ENCODE results near the gene FGGY. TPM values are rescaled to one million over a fixed set of nuclear protein-coding genes. Genes with fewer than 3 reads are reported as not detected.

Gene FGGY
- polyA plus RNA-seq, 6 donors from 2014 or later, result 6.1 to 12.0 (median 7.3) TPM

GRCh38 chr1:59309795-59310548, 13.1 kb downstream of the FGGY start:
- Mint-ChIP-seq H3K27me3 (no peaks in the 10 kb centered on the region), H3K36me3 (peaks cover 12 to 15% of the 10 kb centered on the region in 2 donors), H3K4me3 (no peak overlapping the region), H3K4me1 (peaks cover under 1 to 12% (median 8%) of the 10 kb centered on the region in 3 donors), H3K9me3 (peaks cover 6 to 12% (median 11%) of the 10 kb centered on the region in 7 donors), H3K27ac (no peak overlapping the region)
- ATAC-seq (ENCODE audit: low read depth in 2 of 2), result no peak
- DNase-seq, result no peak

GRCh38 chr1:59310549-59311250, 13.8 kb downstream of the FGGY start:
- Mint-ChIP-seq H3K27me3 (no peaks in the 10 kb centered on the region), H3K9me3 (peaks cover 4 to 5% (median 5%) of the 10 kb centered on the region in 7 donors), H3K36me3 (peaks cover 10 to 12% of the 10 kb centered on the region in 2 donors), H3K27ac (peak overlapping the region in 1 of 6 donors; percentile 76), H3K4me3 (no peak overlapping the region), H3K4me1 (peaks cover 6 to 19% (median 13%) of the 10 kb centered on the region in 3 donors)
- DNase-seq (no peak), ATAC-seq (ENCODE audit: low read depth in 2 of 2) (no peak)

GRCh38 chr1:59314776-59315528, 18.1 kb downstream of the FGGY start:
- ATAC-seq (ENCODE audit: low read depth in 2 of 2), result no peak
- DNase-seq, result no peak
- Mint-ChIP-seq H3K4me1 (peaks cover 22 to 32% (median 25%) of the 10 kb centered on the region in 3 donors), H3K27ac (peak overlapping the region in 2 of 6 donors; percentile 8 to 69), H3K27me3 (no peaks in the 10 kb centered on the region), H3K9me3 (peaks cover 0 to 3% (median 0%) of the 10 kb centered on the region in 7 donors), H3K36me3 (no peaks in the 10 kb centered on the region), H3K4me3 (no peak overlapping the region)

- Mint-ChIP-seq H3K4me3 (no peak overlapping the region), H3K27me3 (no peaks in the 10 kb centered on the region), H3K4me1 (peaks cover 22 to 32% (median 25%) of the 10 kb centered on the region in 3 donors), H3K9me3 (peaks cover 0 to 3% (median 0%) of the 10 kb centered on the region in 7 donors), H3K27ac (peak overlapping the region in 2 of 6 donors; percentile 59 to 69), H3K36me3 (no peaks in the 10 kb centered on the region)
- DNase-seq (no peak), ATAC-seq (ENCODE audit: low read depth in 2 of 2) (no peak)
Observed at GRCh38 chr1:59315529-59316463, 18.9 kb downstream of the FGGY start.

GRCh38 chr1:59316497-59317128, 19.7 kb downstream of the FGGY start:
- Mint-ChIP-seq H3K27ac (peak overlapping the region in 4 of 6 donors; percentile 8 to 65 (median 36)), H3K4me3 (peak overlapping the region in 6 of 8 donors; percentile 30 to 75 (median 47)), H3K36me3 (peaks cover 0 to 3% of the 10 kb centered on the region in 2 donors)

GRCh38 chr1:59317343-59317742, 20.4 kb downstream of the FGGY start:
- no peaks in the 10 kb centered on the region for H3K9me3 Mint-ChIP-seq
- no peaks in the 10 kb centered on the region for H3K27me3 Mint-ChIP-seq
- peaks cover under 1 to 8% of the 10 kb centered on the region in 2 donors for H3K36me3 Mint-ChIP-seq
- ATAC-seq (ENCODE audit: low read depth in 2 of 2), result no peak
- DNase-seq, result no peak
- H3K27ac Mint-ChIP-seq, result peak overlapping the region in 1 of 6 donors; percentile 60
- peak overlapping the region in 1 of 8 donors; percentile 17 for H3K4me3 Mint-ChIP-seq
- peaks cover 22 to 32% (median 25%) of the 10 kb centered on the region in 3 donors for H3K4me1 Mint-ChIP-seq

More at GRCh38 chr1:59316497-59317128, 19.7 kb downstream of the FGGY start:
- H3K4me1 Mint-ChIP-seq, result peaks cover 22 to 32% (median 25%) of the 10 kb centered on the region in 3 donors
- H3K9me3 Mint-ChIP-seq, result no peaks in the 10 kb centered on the region
- DNase-seq, result no peak
- peak; percentile 20 to 33 for ATAC-seq (ENCODE audit: low read depth in 2 of 2)
- H3K27me3 Mint-ChIP-seq, result no peaks in the 10 kb centered on the region

GRCh38 chr1:59317780-59318179, 20.9 kb downstream of the FGGY start:
- Mint-ChIP-seq H3K27me3 (no peaks in the 10 kb centered on the region), H3K9me3 (no peaks in the 10 kb centered on the region), H3K27ac (peak overlapping the region in 1 of 6 donors; percentile 69), H3K4me1 (peaks cover 22 to 32% (median 25%) of the 10 kb centered on the region in 3 donors), H3K4me3 (no peak overlapping the region), H3K36me3 (peaks cover 5 to 12% of the 10 kb centered on the region in 2 donors)
- DNase-seq (no peak), ATAC-seq (ENCODE audit: low read depth in 2 of 2) (no peak)

GRCh38 chr1:59318271-59318860, 21.5 kb downstream of the FGGY start:
- Mint-ChIP-seq H3K4me3 (no peak overlapping the region), H3K4me1 (peaks cover 22 to 32% (median 25%) of the 10 kb centered on the region in 3 donors), H3K27ac (peak overlapping the region in 2 of 6 donors; percentile 53 to 69), H3K9me3 (no peaks in the 10 kb centered on the region), H3K27me3 (no peaks in the 10 kb centered on the region), H3K36me3 (peaks cover 10 to 18% of the 10 kb centered on the region in 2 donors)
- DNase-seq, result no peak
- no peak for ATAC-seq (ENCODE audit: low read depth in 2 of 2)

GRCh38 chr1:59322394-59322793, 25.5 kb downstream of the FGGY start:
- Mint-ChIP-seq H3K4me3 (no peak overlapping the region), H3K9me3 (peaks cover 0 to 6% (median 2%) of the 10 kb centered on the region in 7 donors), H3K4me1 (peaks cover 7 to 10% (median 10%) of the 10 kb centered on the region in 3 donors), H3K27ac (no peak overlapping the region), H3K36me3 (peaks cover 36 to 44% of the 10 kb centered on the region in 2 donors), H3K27me3 (no peaks in the 10 kb centered on the region)
- ATAC-seq (ENCODE audit: low read depth in 2 of 2) (no peak), DNase-seq (no peak)

GRCh38 chr1:59322814-59323213, 25.9 kb downstream of the FGGY start:
- H3K27me3 Mint-ChIP-seq, result no peaks in the 10 kb centered on the region
- H3K4me3 Mint-ChIP-seq, result no peak overlapping the region
- no peak for DNase-seq
- H3K27ac Mint-ChIP-seq, result no peak overlapping the region
- H3K4me1 Mint-ChIP-seq, result peaks cover 3 to 10% (median 6%) of the 10 kb centered on the region in 3 donors
- H3K9me3 Mint-ChIP-seq, result peaks cover 0 to 6% (median 2%) of the 10 kb centered on the region in 7 donors
- peaks cover 36 to 44% of the 10 kb centered on the region in 2 donors for H3K36me3 Mint-ChIP-seq
- no peak for ATAC-seq (ENCODE audit: low read depth in 2 of 2)

- H3K36me3 Mint-ChIP-seq, result peaks cover 36 to 44% of the 10 kb centered on the region in 2 donors
- ATAC-seq (ENCODE audit: low read depth in 2 of 2) (no peak), DNase-seq (no peak)
- H3K27ac Mint-ChIP-seq, result no peak overlapping the region
- H3K4me3 Mint-ChIP-seq, result no peak overlapping the region
- peaks cover 0 to 5% (median 4%) of the 10 kb centered on the region in 3 donors for H3K4me1 Mint-ChIP-seq
- H3K27me3 Mint-ChIP-seq, result no peaks in the 10 kb centered on the region
- peaks cover 0 to 6% (median 2%) of the 10 kb centered on the region in 7 donors for H3K9me3 Mint-ChIP-seq
Observed at GRCh38 chr1:59323879-59324278, 27.0 kb downstream of the FGGY start.
